ENCODE data around the gene ARF5. TPM values are rescaled to one million over a fixed set of nuclear protein-coding genes. Genes with fewer than 3 reads are reported as not detected.
"Not testable (repeated sequence)": the region's sequence is repeated elsewhere in the genome, so short reads cannot be mapped to it uniquely, and the experiment has no call there.

ARF5 gene
- total RNA-seq, 1 donor from 2014 or later: 137 TPM

- H3K9me3 Mint-ChIP-seq (ENCODE audit: low read depth): peaks cover 3% of the 10 kb centered on the region
- H3K36me3 Mint-ChIP-seq (ENCODE audit: low read depth): no peaks in the 10 kb centered on the region
- H3K4me1 Mint-ChIP-seq (ENCODE audit: low read depth): peaks cover 5% of the 10 kb centered on the region
- peaks cover 10% of the 10 kb centered on the region for H3K27me3 Mint-ChIP-seq (ENCODE audit: low read depth)
- no peak overlapping the region for H3K27ac Mint-ChIP-seq (ENCODE audit: unreplicated experiment)
- TF ChIP-seq, protein P1, sequence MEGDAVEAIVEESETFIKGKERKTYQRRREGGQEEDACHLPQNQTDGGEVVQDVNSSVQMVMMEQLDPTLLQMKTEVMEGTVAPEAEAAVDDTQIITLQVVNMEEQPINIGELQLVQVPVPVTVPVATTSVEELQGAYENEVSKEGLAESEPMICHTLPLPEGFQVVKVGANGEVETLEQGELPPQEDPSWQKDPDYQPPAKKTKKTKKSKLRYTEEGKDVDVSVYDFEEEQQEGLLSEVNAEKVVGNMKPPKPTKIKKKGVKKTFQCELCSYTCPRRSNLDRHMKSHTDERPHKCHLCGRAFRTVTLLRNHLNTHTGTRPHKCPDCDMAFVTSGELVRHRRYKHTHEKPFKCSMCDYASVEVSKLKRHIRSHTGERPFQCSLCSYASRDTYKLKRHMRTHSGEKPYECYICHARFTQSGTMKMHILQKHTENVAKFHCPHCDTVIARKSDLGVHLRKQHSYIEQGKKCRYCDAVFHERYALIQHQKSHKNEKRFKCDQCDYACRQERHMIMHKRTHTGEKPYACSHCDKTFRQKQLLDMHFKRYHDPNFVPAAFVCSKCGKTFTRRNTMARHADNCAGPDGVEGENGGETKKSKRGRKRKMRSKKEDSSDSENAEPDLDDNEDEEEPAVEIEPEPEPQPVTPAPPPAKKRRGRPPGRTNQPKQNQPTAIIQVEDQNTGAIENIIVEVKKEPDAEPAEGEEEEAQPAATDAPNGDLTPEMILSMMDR (IDR thresholded peaks at IDR 0.05): no peak
- no peak overlapping the region for H3K4me3 Mint-ChIP-seq (ENCODE audit: unreplicated experiment)
- DNase-seq (ENCODE audit: low spot score): no peak
Observed at GRCh38 chr7:127551941-127552340, 36.3 kb upstream of the ARF5 start.

DNA sequence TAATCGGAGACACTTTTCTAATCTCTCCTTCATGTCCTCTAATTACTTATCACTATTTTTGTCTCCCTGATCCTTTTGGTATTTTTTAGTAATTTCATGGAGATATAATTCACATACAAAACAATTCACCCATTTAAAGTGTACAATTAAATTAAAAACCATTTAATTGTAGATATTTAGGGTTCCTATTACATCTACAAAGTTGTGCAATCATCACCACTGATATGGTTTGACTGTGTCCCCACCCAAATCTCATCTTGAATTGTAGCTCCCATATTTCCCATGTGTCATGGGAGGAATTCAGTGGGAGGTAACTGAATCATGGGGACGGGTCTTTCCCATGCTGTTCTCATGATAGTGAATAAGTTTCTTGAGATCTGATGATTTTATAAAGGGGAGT is 31.8 kb upstream of the ARF5 start:
- Mint-ChIP-seq H3K27me3 (ENCODE audit: low read depth) (peaks cover 1% of the 10 kb centered on the region), H3K27ac (ENCODE audit: unreplicated experiment) (no peak overlapping the region), H3K4me1 (ENCODE audit: low read depth) (no peaks in the 10 kb centered on the region), H3K9me3 (ENCODE audit: low read depth) (peaks cover 4% of the 10 kb centered on the region), H3K4me3 (ENCODE audit: unreplicated experiment) (no peak overlapping the region), H3K36me3 (ENCODE audit: low read depth) (no peaks in the 10 kb centered on the region)
- DNase-seq (ENCODE audit: low spot score): no peak
- TF ChIP-seq, protein P1 (IDR thresholded peaks at IDR 0.05): no peak

- TF ChIP-seq, protein P1 (IDR thresholded peaks at IDR 0.05): peak; percentile 52
- no peak for DNase-seq (ENCODE audit: low spot score)
- no peaks in the 10 kb centered on the region for H3K36me3 Mint-ChIP-seq (ENCODE audit: low read depth)
- peaks cover 1% of the 10 kb centered on the region for H3K27me3 Mint-ChIP-seq (ENCODE audit: low read depth)
- H3K27ac Mint-ChIP-seq (ENCODE audit: unreplicated experiment): no peak overlapping the region
- no peak overlapping the region for H3K4me3 Mint-ChIP-seq (ENCODE audit: unreplicated experiment)
- peaks cover 8% of the 10 kb centered on the region for H3K9me3 Mint-ChIP-seq (ENCODE audit: low read depth)
- H3K4me1 Mint-ChIP-seq (ENCODE audit: low read depth): no peaks in the 10 kb centered on the region
Observed at GRCh38 chr7:127557803-127558202, 30.4 kb upstream of the ARF5 start.

GRCh38 chr7:127566242-127566641 is 22.0 kb upstream of the ARF5 start:
- H3K9me3 Mint-ChIP-seq (ENCODE audit: low read depth): peaks cover 23% of the 10 kb centered on the region
- H3K27me3 Mint-ChIP-seq (ENCODE audit: low read depth): no peaks in the 10 kb centered on the region
- no peak overlapping the region for H3K4me3 Mint-ChIP-seq (ENCODE audit: unreplicated experiment)
- TF ChIP-seq, protein P1 (IDR thresholded peaks at IDR 0.05): no peak
- H3K27ac Mint-ChIP-seq (ENCODE audit: unreplicated experiment): no peak overlapping the region
- H3K4me1 Mint-ChIP-seq (ENCODE audit: low read depth): no peaks in the 10 kb centered on the region
- no peak for DNase-seq (ENCODE audit: low spot score)
- H3K36me3 Mint-ChIP-seq (ENCODE audit: low read depth): peaks cover 19% of the 10 kb centered on the region

GRCh38 chr7:127568034-127568433 is 20.2 kb upstream of the ARF5 start:
- Mint-ChIP-seq H3K9me3 (ENCODE audit: low read depth) (peaks cover 17% of the 10 kb centered on the region), H3K36me3 (ENCODE audit: low read depth) (peaks cover 19% of the 10 kb centered on the region)
- not testable (repeated sequence) for H3K27me3 Mint-ChIP-seq (ENCODE audit: low read depth); DNase-seq (ENCODE audit: low spot score); H3K4me3 Mint-ChIP-seq (ENCODE audit: unreplicated experiment); H3K27ac Mint-ChIP-seq (ENCODE audit: unreplicated experiment); H3K4me1 Mint-ChIP-seq (ENCODE audit: low read depth)

- TF ChIP-seq, protein P1 (IDR thresholded peaks at IDR 0.05): no peak
- Mint-ChIP-seq H3K4me1 (ENCODE audit: low read depth) (no peaks in the 10 kb centered on the region), H3K4me3 (ENCODE audit: unreplicated experiment) (no peak overlapping the region), H3K9me3 (ENCODE audit: low read depth) (peaks cover 3% of the 10 kb centered on the region), H3K27ac (ENCODE audit: unreplicated experiment) (no peak overlapping the region), H3K36me3 (ENCODE audit: low read depth) (peaks cover 7% of the 10 kb centered on the region), H3K27me3 (ENCODE audit: low read depth) (no peaks in the 10 kb centered on the region)
- no peak for DNase-seq (ENCODE audit: low spot score)
Observed at GRCh38 chr7:127571741-127572505, 16.3 kb upstream of the ARF5 start.

Measured in chondrocyte (in vitro differentiated cells).